SW 1271 (cell line): ENCODE measurements around the gene IL9R.
"Not testable (repeated sequence)": the region's sequence is repeated elsewhere in the genome, so short reads cannot be mapped to it uniquely, and the experiment has no call there.

ENCODE experiments used
- DNase-seq, 2 experiments: peaks; one replicate each; lab custom pipeline; 2025; lab: John Stamatoyannopoulos, UW

Gene IL9R, protein sequence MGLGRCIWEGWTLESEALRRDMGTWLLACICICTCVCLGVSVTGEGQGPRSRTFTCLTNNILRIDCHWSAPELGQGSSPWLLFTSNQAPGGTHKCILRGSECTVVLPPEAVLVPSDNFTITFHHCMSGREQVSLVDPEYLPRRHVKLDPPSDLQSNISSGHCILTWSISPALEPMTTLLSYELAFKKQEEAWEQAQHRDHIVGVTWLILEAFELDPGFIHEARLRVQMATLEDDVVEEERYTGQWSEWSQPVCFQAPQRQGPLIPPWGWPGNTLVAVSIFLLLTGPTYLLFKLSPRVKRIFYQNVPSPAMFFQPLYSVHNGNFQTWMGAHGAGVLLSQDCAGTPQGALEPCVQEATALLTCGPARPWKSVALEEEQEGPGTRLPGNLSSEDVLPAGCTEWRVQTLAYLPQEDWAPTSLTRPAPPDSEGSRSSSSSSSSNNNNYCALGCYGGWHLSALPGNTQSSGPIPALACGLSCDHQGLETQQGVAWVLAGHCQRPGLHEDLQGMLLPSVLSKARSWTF

GRCh38 chrX:155997436-155997835 lies at the start of gene IL9R:
Gene IL9R, plus strand, starts transcription at chrX:155997696. Its CDS starts 64 bp downstream, at chrX:155997760.
- DNase-seq: no peak

DNA sequence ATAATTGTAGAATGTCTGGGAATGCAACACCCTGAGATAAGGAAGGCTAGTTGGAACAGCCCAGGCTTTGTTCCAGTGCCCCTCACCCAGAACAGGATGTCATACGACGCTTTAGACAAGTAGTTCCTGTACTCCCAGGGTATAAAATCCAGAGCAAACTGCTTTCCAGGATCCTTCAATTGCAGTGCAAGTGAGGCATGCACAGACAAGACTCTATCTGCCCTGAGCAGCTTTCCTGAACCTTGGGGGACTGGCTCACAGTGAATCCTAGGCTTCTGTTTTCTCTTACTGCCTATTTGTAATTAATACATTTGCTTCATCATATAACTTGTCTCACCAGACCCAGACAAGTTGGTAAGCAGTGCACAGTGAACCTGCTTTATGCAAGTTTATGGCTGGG lies 48.4 kb upstream of the IL9R start:
- DNase-seq: no peak

GRCh38 chrX:155951237-155951789 lies 46.2 kb upstream of the IL9R start:
- DNase-seq: no peak

DNA sequence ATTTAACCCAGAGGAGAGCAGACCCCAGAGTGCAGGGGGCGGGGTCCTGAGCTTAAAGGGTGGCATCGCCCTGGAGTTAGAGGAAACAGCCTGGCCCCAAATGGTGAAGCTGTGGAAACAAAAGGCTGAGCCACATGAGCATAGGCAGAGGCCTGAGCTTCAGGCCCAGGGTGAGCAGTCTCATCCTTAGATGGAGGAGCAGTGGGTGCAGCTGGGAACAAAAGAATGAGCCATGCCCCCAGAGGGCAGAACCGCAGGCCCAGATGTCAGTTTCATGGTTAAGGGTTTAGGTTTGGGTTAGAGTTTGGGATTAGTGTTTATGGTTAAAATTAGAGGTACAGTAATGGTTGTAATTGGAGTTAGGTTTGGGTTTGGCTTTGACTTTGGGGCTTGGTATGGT lies 44.4 kb upstream of the IL9R start:
- DNase-seq: no peak

DNA sequence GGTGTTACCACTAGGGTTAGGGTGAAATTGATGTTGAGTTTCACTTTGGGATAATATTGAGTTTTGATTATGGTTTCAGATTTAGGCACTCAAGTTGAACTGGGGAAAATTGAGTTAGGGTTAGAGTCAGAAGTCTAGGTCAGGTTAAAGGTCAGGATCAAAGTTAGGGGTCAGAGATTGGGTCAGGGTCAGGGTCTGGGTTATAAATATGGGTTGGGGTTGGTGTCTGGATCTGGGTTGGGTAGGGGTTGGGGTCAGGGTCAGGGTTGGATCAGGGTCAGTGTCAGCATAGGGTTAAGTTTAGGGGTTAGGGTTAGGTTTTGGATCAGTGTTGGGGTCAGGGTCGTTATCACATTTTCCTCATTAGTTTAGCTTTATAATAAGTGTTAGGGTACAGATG lies 42.7 kb upstream of the IL9R start:
- no peak for DNase-seq

GRCh38 chrX:155956099-155956498 lies 41.4 kb upstream of the IL9R start:
- DNase-seq: no peak

GRCh38 chrX:155956649-155957048 lies 40.8 kb upstream of the IL9R start:
- no peak for DNase-seq

DNA sequence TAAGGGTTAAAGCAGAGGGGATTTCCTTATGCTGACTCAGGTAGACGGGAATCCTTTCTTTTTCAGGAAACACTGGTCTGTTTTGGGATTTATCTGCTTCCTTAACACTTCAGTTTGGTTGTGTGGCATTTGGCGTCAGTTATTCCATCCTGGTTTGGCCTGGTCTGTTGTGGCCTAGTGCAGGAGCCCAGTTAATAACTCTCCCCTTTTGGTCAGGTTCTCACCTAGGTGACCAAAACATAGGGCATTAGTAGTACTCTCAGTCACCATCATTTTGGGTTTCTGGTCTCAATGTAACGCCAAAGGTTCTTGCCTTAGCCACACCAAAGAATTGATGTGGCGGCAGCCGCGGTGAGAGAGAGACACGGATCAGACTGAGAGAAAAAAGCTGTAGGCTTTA lies 39.7 kb upstream of the IL9R start:
- no peak for DNase-seq

DNA sequence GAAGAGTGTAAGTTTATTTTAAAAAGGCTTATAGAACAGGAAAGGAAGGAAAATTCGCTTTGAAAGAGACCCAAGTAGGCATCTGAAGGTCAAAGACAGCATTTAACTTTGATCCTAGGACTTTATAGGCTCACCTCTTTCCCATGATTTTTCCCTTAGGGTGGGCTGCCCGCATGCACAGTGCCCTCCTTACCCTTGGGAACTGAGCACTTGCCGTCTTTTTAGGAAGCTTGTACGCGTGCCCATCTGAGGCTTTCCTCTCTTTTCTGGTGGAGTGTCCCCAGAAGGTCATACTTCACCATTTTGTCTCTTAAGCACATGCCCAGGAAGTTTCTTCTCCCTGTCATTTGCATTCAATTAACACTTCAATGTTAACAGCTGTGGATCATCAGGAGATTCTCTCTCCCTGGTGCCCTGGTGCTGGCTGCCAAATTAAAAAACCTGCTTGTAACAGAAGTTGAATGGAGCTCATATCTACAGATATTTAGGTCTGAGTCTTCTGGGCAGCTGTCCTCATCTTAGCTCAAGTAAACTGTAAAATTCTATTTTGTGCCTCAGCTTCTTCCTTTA lies 38.4 kb upstream of the IL9R start:
- no peak for DNase-seq

DNA sequence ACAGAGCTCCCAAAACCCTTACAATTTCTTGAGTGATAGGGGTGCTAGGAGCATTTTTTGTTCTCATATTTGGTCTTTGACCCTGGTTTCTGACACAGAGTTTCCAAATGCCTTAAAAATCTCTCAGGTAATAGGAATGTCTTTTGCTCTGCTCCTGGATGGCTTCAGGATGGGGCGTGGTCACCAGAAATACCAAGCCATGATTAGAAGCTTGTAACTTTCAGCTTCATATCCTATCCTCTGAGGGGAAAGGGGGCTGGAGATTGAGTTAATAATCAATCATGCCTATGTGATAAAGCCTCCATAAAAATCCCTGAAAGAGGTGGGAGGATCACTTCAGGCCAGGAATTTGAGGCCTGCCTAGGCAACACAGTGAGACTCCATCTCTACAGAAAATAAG lies 34.6 kb upstream of the IL9R start:
- DNase-seq: no peak

GRCh38 chrX:155966876-155967275 lies 30.6 kb upstream of the IL9R start:
- DNase-seq: no peak

DNA sequence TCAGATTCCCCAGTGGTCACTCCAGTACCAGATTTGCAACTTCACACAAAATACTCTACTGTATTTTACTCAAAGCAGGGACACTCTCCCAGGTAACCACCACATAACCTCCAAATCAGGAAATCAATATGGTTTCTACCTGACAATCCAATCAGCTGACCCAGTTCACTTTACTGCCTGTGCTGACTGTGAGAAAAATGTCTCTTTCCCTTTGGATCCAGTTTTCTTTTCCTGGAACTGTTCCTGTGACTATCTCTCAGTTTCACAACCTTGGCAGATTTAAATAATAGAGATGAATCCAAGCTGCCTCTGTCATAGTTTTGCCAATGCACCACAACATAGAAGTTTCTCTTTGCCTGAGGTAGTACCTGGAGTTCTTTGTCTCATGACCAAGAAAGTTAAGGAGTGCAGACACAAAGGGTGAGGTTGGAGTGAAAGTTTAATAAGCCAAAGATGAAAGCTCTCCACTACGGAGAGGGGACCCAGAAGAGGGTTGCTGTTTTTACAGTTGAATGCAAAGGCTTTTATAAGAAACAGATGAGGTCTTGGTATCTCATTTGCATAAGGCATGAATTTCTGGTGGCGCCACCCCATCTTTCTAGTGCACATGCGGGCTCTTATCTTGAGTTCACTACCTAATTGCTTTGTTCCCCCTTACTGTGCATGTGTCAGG lies 29.7 kb upstream of the IL9R start:
- DNase-seq: no peak

DNA sequence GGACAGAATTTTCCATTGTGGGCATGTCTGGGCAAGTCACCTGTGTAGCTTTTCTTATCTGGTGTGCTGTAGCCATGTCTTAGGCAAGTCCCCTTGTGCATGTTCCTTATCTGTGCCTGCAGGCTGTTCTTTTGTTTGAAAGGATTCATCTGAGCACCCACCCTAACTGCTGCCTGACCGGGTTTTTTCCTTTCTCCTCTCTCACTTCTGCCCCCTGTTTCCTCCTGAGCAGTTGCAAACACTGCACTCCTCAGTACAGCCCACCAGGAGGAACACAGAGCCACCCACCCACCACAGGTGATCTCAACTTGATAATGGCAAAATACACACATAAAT lies 29.2 kb upstream of the IL9R start:
- DNase-seq: no peak

- DNase-seq: no peak
Measured at GRCh38 chrX:155968791-155969190, 28.7 kb upstream of the IL9R start.

DNA sequence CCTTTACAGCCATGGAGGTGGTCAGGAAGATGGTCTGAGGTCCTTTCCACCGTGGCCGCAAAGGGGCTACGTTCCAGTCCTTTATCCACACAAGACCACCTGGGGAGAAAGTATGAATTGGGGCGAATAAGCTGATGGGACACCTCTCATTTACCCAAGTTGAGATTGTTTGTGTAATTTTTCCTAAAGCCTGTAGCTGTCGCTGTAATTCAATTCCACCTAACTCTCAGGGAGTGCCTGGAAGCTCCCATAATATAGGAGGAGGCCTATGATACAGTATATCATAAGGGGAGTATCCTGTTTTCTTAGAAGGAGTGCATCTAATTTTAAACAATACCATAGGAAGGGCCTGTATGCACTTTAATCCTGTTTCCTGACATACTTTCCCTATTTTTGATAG lies 25.8 kb upstream of the IL9R start:
- DNase-seq: not testable (repeated sequence)

DNA sequence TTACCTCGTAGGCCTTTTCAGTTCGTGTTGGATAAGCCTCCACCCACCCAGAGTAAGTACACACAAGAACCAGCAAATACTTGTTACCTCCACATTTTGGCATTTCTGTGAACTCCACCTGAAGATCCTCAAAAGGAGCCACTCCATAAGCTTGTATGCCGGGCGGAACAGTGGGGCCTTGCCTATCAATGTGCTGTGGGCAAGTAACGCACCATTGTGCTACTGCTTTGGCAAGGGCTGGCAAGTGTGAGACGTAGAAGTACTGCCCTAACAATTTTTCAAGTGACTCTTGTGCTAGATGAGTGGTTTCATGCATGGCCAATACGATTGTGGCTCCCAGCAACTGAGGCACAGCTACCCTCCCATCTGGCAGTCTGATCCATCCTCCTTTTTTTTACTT lies 25.3 kb upstream of the IL9R start:
- not testable (repeated sequence) for DNase-seq

- DNase-seq: no peak
Measured at GRCh38 chrX:155983326-155983725, 14.2 kb upstream of the IL9R start.

DNA sequence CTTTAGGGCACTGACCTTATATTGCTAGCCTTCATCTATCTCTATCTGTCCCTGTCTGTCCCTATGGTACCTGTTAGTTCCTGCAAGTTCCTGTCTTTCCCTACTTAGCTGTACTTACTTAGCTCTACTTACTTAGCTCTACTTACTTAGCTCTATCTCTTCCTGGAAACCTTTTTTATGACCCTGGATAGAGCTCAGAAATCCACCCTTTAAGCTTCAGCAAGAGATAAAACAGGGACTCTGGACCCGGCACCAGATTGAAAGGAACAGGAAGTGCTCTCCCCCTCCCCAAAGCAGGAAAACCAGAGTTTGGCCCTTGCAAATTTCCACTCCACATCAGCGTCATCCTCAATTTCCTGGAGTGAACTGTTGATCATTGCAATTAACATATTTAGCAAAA lies 12.3 kb upstream of the IL9R start:
- no peak for DNase-seq

DNA sequence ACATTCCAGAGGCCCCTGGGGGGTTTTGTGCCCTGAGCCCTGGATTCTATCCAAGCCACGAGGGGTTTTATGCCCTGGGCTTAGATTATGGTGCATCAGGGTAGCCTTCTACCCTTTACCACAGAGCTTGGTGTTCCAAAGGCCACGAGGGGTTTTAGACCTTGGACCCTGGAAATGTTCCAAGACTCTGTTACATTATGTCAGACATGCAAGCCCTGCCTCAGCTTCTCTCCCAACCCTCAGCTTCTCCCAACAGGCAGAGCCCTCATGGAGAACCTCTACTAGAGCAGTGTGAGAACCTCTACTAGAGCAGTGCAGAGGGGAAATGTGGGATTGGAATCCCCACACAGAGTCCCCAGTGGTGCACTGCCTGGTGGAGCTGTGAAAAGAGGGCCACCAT lies 10.5 kb upstream of the IL9R start:
- DNase-seq: not testable (repeated sequence)

GRCh38 chrX:155988859-155989258 lies 8.6 kb upstream of the IL9R start:
- no peak for DNase-seq

- DNase-seq: no peak
Measured at GRCh38 chrX:155993421-155993820, 4.1 kb upstream of the IL9R start.

DNA sequence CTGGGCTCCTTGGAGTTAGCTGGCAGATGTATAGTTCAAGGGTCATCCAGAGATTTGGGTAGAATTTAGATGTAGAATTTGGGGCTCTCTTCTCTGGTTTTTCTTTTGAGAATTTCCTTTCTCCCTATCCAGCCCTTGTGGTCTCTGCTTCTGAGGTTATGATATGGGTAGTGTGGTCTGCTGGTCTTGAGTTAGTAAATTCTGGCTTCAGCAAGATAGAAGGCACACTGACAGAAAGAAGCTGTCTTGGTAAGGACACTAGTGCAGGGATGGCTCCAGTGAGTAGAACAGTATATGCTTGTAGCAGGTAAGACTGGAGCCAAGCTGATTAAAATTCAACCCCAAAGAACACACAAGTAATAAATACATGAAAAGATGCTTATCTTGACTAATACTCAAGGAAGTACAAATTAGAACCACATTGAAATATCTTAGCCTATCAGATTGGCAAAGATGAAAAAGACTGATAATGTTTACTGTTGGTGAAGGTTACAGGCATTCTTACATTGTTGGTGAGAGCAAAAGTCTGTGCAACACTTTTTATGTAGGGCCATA lies 2.1 kb upstream of the IL9R start:
- no peak for DNase-seq

- no peak for DNase-seq
Measured at GRCh38 chrX:155998116-155998515, 620 bp downstream of the IL9R start.
